ENCODE measurements around the gene CIITA.
A peak's percentile ranks its signal among the peaks of the same experiment; 100 is the strongest.
"Not testable (repeated sequence)": the region's sequence is repeated elsewhere in the genome, so short reads cannot be mapped to it uniquely, and the experiment has no call there.

Gene CIITA

GRCh38 chr16:10906914-10907756 is 30.1 kb downstream of the CIITA start:
- no peak overlapping the region for H3K4me3 ChIP-seq (ENCODE audit: low read length)
- DNase-seq (ENCODE audit: low read depth, low spot score) = no peak

- H3K4me3 ChIP-seq (ENCODE audit: low read length) = no peak overlapping the region
Observed at GRCh38 chr16:10907757-10908045, 30.7 kb downstream of the CIITA start.

GRCh38 chr16:10911267-10911666 is 34.3 kb downstream of the CIITA start:
- no peak overlapping the region for H3K4me3 ChIP-seq (ENCODE audit: low read length)
- no peak for DNase-seq (ENCODE audit: low read depth, low spot score)

More at GRCh38 chr16:10907757-10908045, 30.7 kb downstream of the CIITA start:
- DNase-seq (ENCODE audit: low read depth, low spot score) = no peak

GRCh38 chr16:10916534-10916933 is 39.5 kb downstream of the CIITA start:
- no peak overlapping the region for H3K4me3 ChIP-seq (ENCODE audit: low read length)
- DNase-seq (ENCODE audit: low read depth, low spot score) = no peak

- H3K4me3 ChIP-seq (ENCODE audit: low read length) = no peak overlapping the region
- DNase-seq (ENCODE audit: low read depth, low spot score) = peak; percentile 77
Observed at GRCh38 chr16:10918294-10919002, 41.4 kb downstream of the CIITA start.

- H3K4me3 ChIP-seq (ENCODE audit: low read length) = no peak overlapping the region
- DNase-seq (ENCODE audit: low read depth, low spot score) = no peak
Observed at GRCh38 chr16:10919003-10919351, 42.0 kb downstream of the CIITA start.

GRCh38 chr16:10920726-10921427 is 43.9 kb downstream of the CIITA start:
- no peak for DNase-seq (ENCODE audit: low read depth, low spot score)

GRCh38 chr16:10921536-10922327 is 44.7 kb downstream of the CIITA start:
- no peak for DNase-seq (ENCODE audit: low read depth, low spot score)
- H3K4me3 ChIP-seq (ENCODE audit: low read length) = no peak overlapping the region

More at GRCh38 chr16:10920726-10921427, 43.9 kb downstream of the CIITA start:
- H3K4me3 ChIP-seq (ENCODE audit: low read length) = no peak overlapping the region

- H3K4me3 ChIP-seq (ENCODE audit: low read length) = no peak overlapping the region
- DNase-seq (ENCODE audit: low read depth, low spot score) = no peak
Observed at GRCh38 chr16:10922328-10923145, 45.5 kb downstream of the CIITA start.

GRCh38 chr16:10923146-10923649 is 46.2 kb downstream of the CIITA start:
- no peak overlapping the region for H3K4me3 ChIP-seq (ENCODE audit: low read length)
- DNase-seq (ENCODE audit: low read depth, low spot score) = no peak

- no peak overlapping the region for H3K4me3 ChIP-seq (ENCODE audit: low read length)
- no peak for DNase-seq (ENCODE audit: low read depth, low spot score)
Observed at GRCh38 chr16:10923650-10924214, 46.7 kb downstream of the CIITA start.

- DNase-seq (ENCODE audit: low read depth, low spot score); H3K4me3 ChIP-seq (ENCODE audit: low read length): not testable (repeated sequence)
Observed at GRCh38 chr16:10925285-10925684, 48.3 kb downstream of the CIITA start.

GRCh38 chr16:10926094-10926493 is 49.1 kb downstream of the CIITA start:
- H3K4me3 ChIP-seq (ENCODE audit: low read length) = no peak overlapping the region
- DNase-seq (ENCODE audit: low read depth, low spot score) = no peak

- no peak overlapping the region for H3K4me3 ChIP-seq (ENCODE audit: low read length)
- no peak for DNase-seq (ENCODE audit: low read depth, low spot score)
Observed at GRCh38 chr16:10926867-10927266, 49.9 kb downstream of the CIITA start.

- DNase-seq (ENCODE audit: low read depth, low spot score) = no peak
- no peak overlapping the region for H3K4me3 ChIP-seq (ENCODE audit: low read length)
Observed at GRCh38 chr16:10927497-10928112, 50.6 kb downstream of the CIITA start.

- not testable (repeated sequence) for H3K4me3 ChIP-seq (ENCODE audit: low read length); DNase-seq (ENCODE audit: low read depth, low spot score)
Observed at GRCh38 chr16:10929097-10929496, 52.1 kb downstream of the CIITA start.

- no peak overlapping the region for H3K4me3 ChIP-seq (ENCODE audit: low read length)
- no peak for DNase-seq (ENCODE audit: low read depth, low spot score)
Observed at GRCh38 chr16:10929853-10930754, 53.1 kb downstream of the CIITA start.

Measured in Jurkat, Clone E6-1 (cell line).